WERI-Rb-1 (cell line): Measurements from ENCODE around the gene HOXC13.
A peak's percentile ranks its signal among the peaks of the same experiment; 100 is the strongest.

Experiments
- DNase-seq: peaks from one replicate; pipeline ENCODE4 v3.0.0-alpha.2; 2020
- H3K27ac ChIP-seq: fragments of 250-450 bp; sonication (Bioruptor Pico); 2 replicates; pipeline ENCODE4 v1.5.1; 2020; ENCODE audit warnings: mild to moderate bottlenecking, moderate library complexity
- H3K27me3 ChIP-seq: fragments of 250-450 bp; sonication (Bioruptor Pico); 2 replicates; pipeline ENCODE4 v1.5.1; 2021; ENCODE audit warnings: mild to moderate bottlenecking, low read depth, moderate library complexity; ENCODE audit not compliant: insufficient read depth, severe bottlenecking
- H3K36me3 ChIP-seq: fragments of 250-450 bp; sonication (Bioruptor Pico); 2 replicates; pipeline ENCODE4 v1.5.1; 2020; ENCODE audit warnings: mild to moderate bottlenecking, moderate library complexity
- H3K4me3 ChIP-seq: 2 replicates; pipeline ENCODE4 v1.5.1; 2011; ENCODE audit warnings: low read depth, mild to moderate bottlenecking, control low read depth, low read length
- H3K9me3 ChIP-seq: fragments of 250-450 bp; sonication (Bioruptor Pico); 2 replicates; pipeline ENCODE4 v1.5.1; 2021; ENCODE audit warnings: mild to moderate bottlenecking, moderate library complexity; ENCODE audit not compliant: severe bottlenecking
- CTCF ChIP-seq: IDR thresholded peaks from 2 replicates; pipeline ENCODE4 v1.5.1; 2011; ENCODE audit warnings: low read depth, mild to moderate bottlenecking, control low read depth, inconsistent platforms, low read length

Gene HOXC13

GRCh38 chr12:53938326-53939140 lies at the start of gene HOXC13:
Gene HOXC13 (plus strand): TSS chr12:53938831. CDS start chr12:53938907, 76 bp downstream.
- H3K27ac ChIP-seq: no peak within 1 kb of the TSS
- no peaks in the 10 kb centered on the region for H3K9me3 ChIP-seq
- peak; percentile 99 for DNase-seq
- TF ChIP-seq CTCF: no peak
- H3K36me3 ChIP-seq: no peaks in the 10 kb centered on the region
- peak within 1 kb of the TSS; percentile 43 for H3K4me3 ChIP-seq
- H3K27me3 ChIP-seq: peaks cover 76% of the 10 kb centered on the region

- Histone ChIP-seq H3K4me3 (no peak overlapping the region), H3K36me3 (no peaks in the 10 kb centered on the region), H3K27me3 (peaks cover 76% of the 10 kb centered on the region), H3K9me3 (no peaks in the 10 kb centered on the region), H3K27ac (no peak overlapping the region)
- DNase-seq: no peak
- TF ChIP-seq CTCF: no peak
Measured at GRCh38 chr12:53890081-53890480, 48.5 kb upstream of the HOXC13 start.

GRCh38 chr12:53892762-53893395 lies 45.8 kb upstream of the HOXC13 start:
- TF ChIP-seq CTCF: no peak
- peaks cover 76% of the 10 kb centered on the region for H3K27me3 ChIP-seq
- H3K4me3 ChIP-seq: no peak overlapping the region
- DNase-seq: no peak
- no peaks in the 10 kb centered on the region for H3K36me3 ChIP-seq
- H3K27ac ChIP-seq: no peak overlapping the region
- H3K9me3 ChIP-seq: no peaks in the 10 kb centered on the region

- peaks cover 83% of the 10 kb centered on the region for H3K27me3 ChIP-seq
- no peaks in the 10 kb centered on the region for H3K36me3 ChIP-seq
- H3K4me3 ChIP-seq: no peak overlapping the region
Measured at GRCh38 chr12:53899230-53899629, 39.4 kb upstream of the HOXC13 start.

GRCh38 chr12:53907103-53907502 lies 31.5 kb upstream of the HOXC13 start:
- Histone ChIP-seq H3K27me3 (peaks cover 71% of the 10 kb centered on the region), H3K27ac (no peak overlapping the region)

More at GRCh38 chr12:53899230-53899629, 39.4 kb upstream of the HOXC13 start:
- Histone ChIP-seq H3K27ac (no peak overlapping the region), H3K9me3 (no peaks in the 10 kb centered on the region)
- no peak for DNase-seq
- TF ChIP-seq CTCF: no peak

More at GRCh38 chr12:53907103-53907502, 31.5 kb upstream of the HOXC13 start:
- Histone ChIP-seq H3K4me3 (no peak overlapping the region), H3K36me3 (no peaks in the 10 kb centered on the region), H3K9me3 (no peaks in the 10 kb centered on the region)
- DNase-seq: no peak
- no peak for TF ChIP-seq CTCF
